B cell (primary cell): Measurements from ENCODE around the gene USPL1. TPM values are rescaled to one million over a fixed set of nuclear protein-coding genes. Genes with fewer than 3 reads are reported as not detected.

ENCODE experiments used
- ATAC-seq: fragments of 200-7000 bp; cut with Tn5 transposase; one replicate; pipeline ENCODE4 v1.10.0; 2021; ENCODE audit warnings: low read depth, mild to moderate bottlenecking, moderate number of reproducible peaks, moderate library complexity
- CTCF ChIA-PET: fragments of 350-600 bp; sonication (Branson Sonifier 250); formaldehyde crosslinking; loops from one replicate; lab custom pipeline; 2021; ENCODE audit warnings: antibody characterized with exemption, inconsistent platforms; lab: Charles Lee
- POLR2A ChIA-PET: fragments of 350-600 bp; sonication (Branson Sonifier 250); formaldehyde crosslinking; loops from one replicate; lab custom pipeline; 2021; ENCODE audit warnings: antibody characterized with exemption; lab: Charles Lee
- DNase-seq: peaks from one replicate; pipeline ENCODE4 v3.0.0; 2013
- H2AFZ ChIP-seq: 2 replicates; pipeline ENCODE4 v1.6.1; 2012; ENCODE audit warnings: mild to moderate bottlenecking, low read depth, low read length; ENCODE audit not compliant: insufficient read depth, poor library complexity, severe bottlenecking
- H3K27ac ChIP-seq, 2 donors: 1 replicate in 1 of 2; 2 replicates in 1 of 2; pipeline ENCODE4 v1.5.1; 2012 to 2013; ENCODE audit warnings: low read length in 2 of 2, mild to moderate bottlenecking in 2 of 2, moderate library complexity in 1 of 2
- H3K27me3 ChIP-seq, 4 experiments: fragments of 200-600 bp in 1 of 4; sonication (generic) in 1 of 4; replicated peaks in 1 of 4; 1 replicate in 2 of 4; 2 replicates in 2 of 4; pipeline versions ENCODE4 v1.6.1 to v1.7.0; 2013 to 2016; ENCODE audit warnings: low read length in 3 of 4, mild to moderate bottlenecking in 2 of 4, mixed read lengths in 1 of 4, moderate library complexity in 1 of 4; ENCODE audit not compliant: insufficient read depth in 4 of 4, control insufficient read depth in 3 of 4; ENCODE audit errors: control extremely low read depth in 1 of 4
- H3K36me3 ChIP-seq, 2 experiments: replicated peaks in 1 of 2; 1 replicate in 1 of 2; 2 replicates in 1 of 2; pipeline versions ENCODE4 v1.6.1 to v1.7.1; 2013; ENCODE audit warnings: low read length in 1 of 2; ENCODE audit not compliant: insufficient read depth in 2 of 2, control insufficient read depth in 1 of 2; ENCODE audit errors: control extremely low read depth in 1 of 2, extremely low read depth in 1 of 2
- H3K4me1 ChIP-seq, 2 donors: fragments of 200-600 bp in 1 of 2; sonication (generic) in 1 of 2; 1 replicate in 1 of 2; 2 replicates in 1 of 2; pipeline versions ENCODE4 v1.5.1 to v1.6.1; 2013 to 2017; ENCODE audit warnings: low read length in 2 of 2; ENCODE audit not compliant: control insufficient read depth in 2 of 2, insufficient read depth in 2 of 2
- H3K4me2 ChIP-seq: replicated peaks from 2 replicates; pipeline ENCODE3; 2012; ENCODE audit warnings: mild to moderate bottlenecking, low read depth, low read length; ENCODE audit not compliant: poor library complexity, severe bottlenecking
- H3K4me3 ChIP-seq, 5 experiments: fragments of 200-600 bp in 1 of 5; sonication (generic) in 1 of 5; 1 replicate in 3 of 5; 2 replicates in 2 of 5; pipeline versions ENCODE4 v1.5.1 to v1.7.0; 2011 to 2016; ENCODE audit warnings: low read length in 4 of 5, mild to moderate bottlenecking in 4 of 5, low read depth in 2 of 5, control low read depth in 1 of 5, moderate library complexity in 1 of 5; ENCODE audit not compliant: insufficient read depth in 1 of 5; ENCODE audit errors: control extremely low read depth in 1 of 5, extremely low read depth in 1 of 5
- H3K79me2 ChIP-seq: fragments of 200-600 bp; sonication (generic); one replicate; pipeline ENCODE4 v1.6.0; 2016; ENCODE audit warnings: low read length; ENCODE audit not compliant: control insufficient read depth, insufficient read depth
- H3K9ac ChIP-seq: fragments of 200-600 bp; sonication (generic); 2 replicates; pipeline ENCODE4 v1.6.1; 2017; ENCODE audit warnings: mild to moderate bottlenecking, low read length, moderate library complexity
- H3K9me3 ChIP-seq, 3 donors: one replicate each; pipeline versions ENCODE4 v1.6.1 to v1.7.1; 2013; ENCODE audit warnings: low read length in 2 of 3; ENCODE audit not compliant: control insufficient read depth in 2 of 3, insufficient read depth in 1 of 3; ENCODE audit errors: control extremely low read depth in 1 of 3
- H4K20me1 ChIP-seq: 2 replicates; pipeline ENCODE4 v1.6.0; 2012; ENCODE audit warnings: mild to moderate bottlenecking, low read length; ENCODE audit not compliant: insufficient read depth, control insufficient read depth, poor library complexity, severe bottlenecking
- H3K27ac Mint-ChIP-seq: one replicate; pipeline ENCODE4 v1.8.0; 2021; ENCODE audit warnings: mixed read lengths
- H3K27me3 Mint-ChIP-seq: one replicate; pipeline ENCODE4 v1.8.0; 2021; ENCODE audit warnings: mixed read lengths
- H3K4me1 Mint-ChIP-seq: one replicate; pipeline ENCODE4 v1.8.0; 2021; ENCODE audit warnings: mixed read lengths
- H3K4me3 Mint-ChIP-seq: one replicate; pipeline ENCODE4 v1.8.0; 2021; ENCODE audit warnings: mixed read lengths
- H3K9me3 Mint-ChIP-seq: one replicate; pipeline ENCODE4 v1.8.0; 2022; ENCODE audit warnings: mixed read lengths; ENCODE audit not compliant: insufficient read depth
- CTCF ChIP-seq: fragments of 200-600 bp; IDR thresholded peaks from one replicate; pipeline ENCODE4 v1.8.0; 2022; ENCODE audit warnings: antibody characterized with exemption, mild to moderate bottlenecking
- EZH2 ChIP-seq: IDR thresholded peaks from 2 replicates; pipeline ENCODE4 v1.6.1; 2012; ENCODE audit warnings: borderline replicate concordance, low read depth, mild to moderate bottlenecking, moderate library complexity, low read length; ENCODE audit not compliant: insufficient read depth, poor library complexity, severe bottlenecking
- WGBS: methylation state at CpG from one replicate; pipeline ENCODE4 v1.1.5; 2013; ENCODE audit warnings: missing lambda C conversion rate; ENCODE audit not compliant: insufficient coverage; 5-methylcytosine and 5-hydroxymethylcytosine counted together
- intact Hi-C: fragments of 100-400 bp; cut with micrococcal nuclease; formaldehyde crosslinking; loops from one replicate; pipeline ENCODE4 v1.10.0; 2022
- polyA plus RNA-seq: library from polyadenylated mRNA; depleted of rRNA; stranded (reverse); fragments of >200 nt; gene quantifications from 2 replicates; pipeline ENCODE4 v1.2.3, GENCODE V29; 2012
- small RNA-seq: library from RNA; depleted of rRNA; stranded (forward); fragments of <200 nt; gene quantifications from one replicate; pipeline ENCODE3, GENCODE V24; 2012; ENCODE audit warnings: low replicate concordance, low read depth; ENCODE audit not compliant: insufficient read length
- total RNA-seq, 2 donors: library from RNA; stranded (reverse); fragments of 120-200 nt in 1 of 2; gene quantifications; 1 replicate in 1 of 2; 2 replicates in 1 of 2; pipeline versions ENCODE4 v1.2.3 to v1.2.4, GENCODE V29; 2013 to 2022

Gene USPL1
- total and polyA plus RNA-seq, 2 donors (not counting 1 experiment from before 2014, with no cell fraction given) = 30.2 to 55.8 TPM

- no peak overlapping the region for H3K4me3 ChIP-seq
- H3K4me1 ChIP-seq = no peaks in the 10 kb centered on the region
- intact Hi-C loops = no loop called here
- H3K27me3 ChIP-seq = no peaks in the 10 kb centered on the region
- no peak overlapping the region for H3K27ac Mint-ChIP-seq
- H3K9me3 ChIP-seq = no peaks in the 10 kb centered on the region
- TF ChIP-seq CTCF (no peak), EZH2 (no peak)
- H3K9me3 Mint-ChIP-seq = no peaks in the 10 kb centered on the region
- DNase-seq (no peak), ATAC-seq (no peak)
- H3K4me3 Mint-ChIP-seq = no peak overlapping the region
- H3K4me1 Mint-ChIP-seq = peaks cover 2% of the 10 kb centered on the region
- peaks cover 4% of the 10 kb centered on the region for H3K27me3 Mint-ChIP-seq
- H3K79me2 ChIP-seq = no peaks in the 10 kb centered on the region
- no peak overlapping the region for H3K27ac ChIP-seq
- CTCF ChIA-PET = no interaction called here
- H3K4me2 ChIP-seq = no peak overlapping the region
- H3K36me3 ChIP-seq = no peaks in the 10 kb centered on the region
- WGBS = 100% methylated on average over 2 of the region's 4 CpGs
- H4K20me1 ChIP-seq = no peaks in the 10 kb centered on the region
- POLR2A ChIA-PET = interaction anchor here (0.7 kb wide), 1 partner anchor 84 kb away, joined by 4 read pairs; no protein-coding TSS in a partner anchor
- no peak overlapping the region for H3K9ac ChIP-seq
- H2AFZ ChIP-seq = no peak overlapping the region
These were observed 88.0 kb downstream of the USPL1 start for GRCh38 chr13:30705680-30706079.

GRCh38 chr13:30708541-30708940, 90.8 kb downstream of the USPL1 start:
- H3K4me3 ChIP-seq = no peak overlapping the region
- no peaks in the 10 kb centered on the region for H3K27me3 ChIP-seq
- peaks cover 14% of the 10 kb centered on the region for H3K4me1 Mint-ChIP-seq
- no peaks in the 10 kb centered on the region for H3K9me3 Mint-ChIP-seq
- no CpG with 5 or more reads among the region's 3 CpGs for WGBS
- no peak for ATAC-seq
- H4K20me1 ChIP-seq = no peaks in the 10 kb centered on the region
- no peak overlapping the region for H3K9ac ChIP-seq
- ChIA-PET POLR2A (no interaction called here), CTCF (interaction anchor here (1.2 to 2.2 kb wide), 2 partner anchors 28 to 30 kb away, joined by 4 to 7 read pairs; no protein-coding TSS in a partner anchor)
- H3K9me3 ChIP-seq = no peaks in the 10 kb centered on the region
- no peak overlapping the region for H3K4me3 Mint-ChIP-seq
- no peak overlapping the region for H3K27ac Mint-ChIP-seq
- intact Hi-C loops = no loop called here
- DNase-seq = no peak
- no peak overlapping the region for H2AFZ ChIP-seq
- H3K4me1 ChIP-seq = peaks cover 7 to 8% of the 10 kb centered on the region in 2 donors
- TF ChIP-seq CTCF = no peak
- TF ChIP-seq EZH2 = no peak
- H3K36me3 ChIP-seq = no peaks in the 10 kb centered on the region
- H3K27ac ChIP-seq = no peak overlapping the region
- no peaks in the 10 kb centered on the region for H3K79me2 ChIP-seq
- peaks cover 4% of the 10 kb centered on the region for H3K27me3 Mint-ChIP-seq
- H3K4me2 ChIP-seq = no peak overlapping the region

Small RNA genes within 50 kb of the gene (small RNA-seq; reads per million reads assigned to genes)
- not detected for gene RF00017

Other genes starting within 250 kb of the USPL1 start
- 0.57 and 0.58 TPM in 2 replicates for gene UBE2L5, start 195.4 kb upstream of the USPL1 start, total RNA-seq
- gene UBE2L5, start 195.4 kb upstream of the USPL1 start, polyA plus RNA-seq = 0.16 TPM in 2 replicates
- 483 and 529 TPM in 2 replicates for gene HMGB1, start 152.0 kb upstream of the USPL1 start, total RNA-seq
- 79.2 and 220 TPM in 2 replicates for gene HMGB1, start 152.0 kb upstream of the USPL1 start, polyA plus RNA-seq
- gene ALOX5AP, start 117.6 kb downstream of the USPL1 start, total RNA-seq = 72.3 and 87.5 TPM in 2 replicates
- gene ALOX5AP, start 117.6 kb downstream of the USPL1 start, polyA plus RNA-seq = 68.9 and 81.4 TPM in 2 replicates